GM19043 (cell line): Measurements from ENCODE around the gene ARHGAP25.
A peak's percentile ranks its signal among the peaks of the same experiment; 100 is the strongest.

Source experiments
- ATAC-seq: cut with Tn5 transposase; IDR thresholded peaks from one replicate; pipeline ENCODE4 v1.9.1; 2021; ENCODE audit warnings: low read depth; ENCODE audit not compliant: unreplicated experiment

The ARHGAP25 gene

GRCh38 chr2:68827666-68828065 lies 93.1 kb downstream of the ARHGAP25 start:
- no peak for ATAC-seq

- no peak for ATAC-seq
Measured at GRCh38 chr2:68828887-68829708, 94.5 kb downstream of the ARHGAP25 start.

GRCh38 chr2:68829749-68830148 lies 95.1 kb downstream of the ARHGAP25 start:
- ATAC-seq: no peak

- no peak for ATAC-seq
Measured at GRCh38 chr2:68831686-68832232, 97.1 kb downstream of the ARHGAP25 start.

GRCh38 chr2:68832233-68832869 lies 97.7 kb downstream of the ARHGAP25 start:
- ATAC-seq: peak; percentile 56

- no peak for ATAC-seq
Measured at GRCh38 chr2:68833162-68833561, 98.6 kb downstream of the ARHGAP25 start.

- ATAC-seq: no peak
Measured at GRCh38 chr2:68834737-68835376, 100.2 kb downstream of the ARHGAP25 start.

- ATAC-seq: no peak
Measured at GRCh38 chr2:68835621-68836020, 101.0 kb downstream of the ARHGAP25 start.

- no peak for ATAC-seq
Measured at GRCh38 chr2:68837164-68837860, 102.7 kb downstream of the ARHGAP25 start.

- peak; percentile 45 for ATAC-seq
Measured at GRCh38 chr2:68837861-68838341, 103.3 kb downstream of the ARHGAP25 start.

- no peak for ATAC-seq
Measured at GRCh38 chr2:68838641-68839040, 104.0 kb downstream of the ARHGAP25 start.

GRCh38 chr2:68839260-68839833 lies 104.7 kb downstream of the ARHGAP25 start:
- ATAC-seq: no peak

GRCh38 chr2:68845043-68845442 lies 110.4 kb downstream of the ARHGAP25 start:
- ATAC-seq: no peak

GRCh38 chr2:68846091-68846490 lies 111.5 kb downstream of the ARHGAP25 start:
- ATAC-seq: no peak

- no peak for ATAC-seq
Measured at GRCh38 chr2:68847751-68848150, 113.1 kb downstream of the ARHGAP25 start.

- no peak for ATAC-seq
Measured at GRCh38 chr2:68849579-68850030, 115.0 kb downstream of the ARHGAP25 start.

GRCh38 chr2:68850524-68850923 lies 115.9 kb downstream of the ARHGAP25 start:
- no peak for ATAC-seq

- ATAC-seq: no peak
Measured at GRCh38 chr2:68853035-68853434, 118.4 kb downstream of the ARHGAP25 start.

GRCh38 chr2:68853915-68854314 lies 119.3 kb downstream of the ARHGAP25 start:
- no peak for ATAC-seq

- no peak for ATAC-seq
Measured at GRCh38 chr2:68854476-68854875, 119.9 kb downstream of the ARHGAP25 start.
